ENCODE results near the gene LIPC. TPM values are rescaled to one million over a fixed set of nuclear protein-coding genes. Genes with fewer than 3 reads are reported as not detected.

LIPC gene
- total and polyA plus RNA-seq, 9 of the 15 experiments (the other 6 are each of a cell fraction or from before 2014, with no cell fraction given), result 0.07 to 0.41 (median 0.11) TPM; not detected in 2

DNA sequence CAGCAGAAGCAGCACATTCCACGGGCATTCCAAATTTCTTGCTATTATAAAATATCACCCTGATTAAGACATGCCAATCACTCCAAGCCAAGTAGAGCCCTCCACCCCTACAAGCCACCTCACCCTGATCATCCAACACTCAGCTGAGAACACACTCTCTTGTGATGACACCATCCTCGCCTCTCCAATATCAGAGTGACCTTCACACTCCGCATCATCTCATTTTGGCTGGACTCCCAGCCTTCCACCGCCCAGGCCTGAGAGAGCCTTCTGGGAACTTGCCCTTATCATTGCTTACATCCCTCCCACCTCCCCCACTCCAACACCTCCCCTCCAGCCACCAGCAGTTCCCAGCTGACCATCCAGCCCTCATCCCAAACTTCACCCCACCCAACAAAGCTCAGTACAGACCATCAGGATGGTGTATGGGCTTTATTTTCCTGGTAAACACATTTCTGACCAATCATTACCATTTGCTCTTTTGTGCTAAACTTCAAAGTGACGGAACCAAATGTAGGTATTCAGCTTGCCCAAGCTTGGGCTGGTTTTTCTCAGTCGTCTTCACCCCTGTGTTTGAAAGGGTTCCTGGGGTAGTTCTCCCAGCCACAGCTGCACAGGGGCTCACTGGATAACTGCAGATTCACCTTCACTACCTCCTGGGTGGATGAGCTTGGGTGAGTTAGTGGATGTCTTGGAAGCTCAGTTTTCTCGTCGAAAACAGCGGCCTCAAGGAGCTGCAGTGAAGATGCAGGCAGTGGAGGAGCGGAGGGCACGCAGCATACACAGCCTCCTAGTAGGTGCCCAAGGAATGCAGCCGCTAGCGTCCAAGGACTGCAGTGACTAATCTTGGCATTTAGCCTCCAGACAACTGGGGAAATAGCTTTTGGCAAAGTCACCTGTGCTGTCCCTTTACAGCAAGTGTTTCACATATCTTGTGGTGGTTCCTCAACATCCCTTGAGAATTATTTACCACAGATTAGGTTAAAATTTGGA lies 115.1 kb downstream of the LIPC start (continued):
- TF ChIP-seq, protein P1, sequence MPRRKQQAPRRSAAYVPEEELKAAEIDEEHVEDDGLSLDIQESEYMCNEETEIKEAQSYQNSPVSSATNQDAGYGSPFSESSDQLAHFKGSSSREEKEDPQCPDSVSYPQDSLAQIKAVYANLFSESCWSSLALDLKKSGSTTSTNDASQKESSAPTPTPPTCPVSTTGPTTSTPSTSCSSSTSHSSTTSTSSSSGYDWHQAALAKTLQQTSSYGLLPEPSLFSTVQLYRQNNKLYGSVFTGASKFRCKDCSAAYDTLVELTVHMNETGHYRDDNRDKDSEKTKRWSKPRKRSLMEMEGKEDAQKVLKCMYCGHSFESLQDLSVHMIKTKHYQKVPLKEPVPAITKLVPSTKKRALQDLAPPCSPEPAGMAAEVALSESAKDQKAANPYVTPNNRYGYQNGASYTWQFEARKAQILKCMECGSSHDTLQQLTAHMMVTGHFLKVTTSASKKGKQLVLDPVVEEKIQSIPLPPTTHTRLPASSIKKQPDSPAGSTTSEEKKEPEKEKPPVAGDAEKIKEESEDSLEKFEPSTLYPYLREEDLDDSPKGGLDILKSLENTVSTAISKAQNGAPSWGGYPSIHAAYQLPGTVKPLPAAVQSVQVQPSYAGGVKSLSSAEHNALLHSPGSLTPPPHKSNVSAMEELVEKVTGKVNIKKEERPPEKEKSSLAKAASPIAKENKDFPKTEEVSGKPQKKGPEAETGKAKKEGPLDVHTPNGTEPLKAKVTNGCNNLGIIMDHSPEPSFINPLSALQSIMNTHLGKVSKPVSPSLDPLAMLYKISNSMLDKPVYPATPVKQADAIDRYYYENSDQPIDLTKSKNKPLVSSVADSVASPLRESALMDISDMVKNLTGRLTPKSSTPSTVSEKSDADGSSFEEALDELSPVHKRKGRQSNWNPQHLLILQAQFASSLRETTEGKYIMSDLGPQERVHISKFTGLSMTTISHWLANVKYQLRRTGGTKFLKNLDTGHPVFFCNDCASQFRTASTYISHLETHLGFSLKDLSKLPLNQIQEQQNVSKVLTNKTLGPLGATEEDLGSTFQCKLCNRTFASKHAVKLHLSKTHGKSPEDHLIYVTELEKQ (CRISPR knock-in tag; IDR thresholded peaks at IDR 0.05), result no peak
- TF ChIP-seq RBBP5 (IDR thresholded peaks at IDR 0.05; ENCODE audit: borderline replicate concordance, insufficient read depth, low read length, poor library complexity, severe bottlenecking) (no peak), TCFL5 (CRISPR knock-in tag; conservative IDR thresholded peaks at IDR 0.05) (no peak), CHD4 (IDR thresholded peaks at IDR 0.05; ENCODE audit: insufficient read depth, insufficient replicate concordance, low read depth, low read length, poor library complexity, severe bottlenecking) (no peak), TOE1 (IDR thresholded peaks at IDR 0.05; ENCODE audit: borderline replicate concordance) (0 out of 2 replicates have a peak, but pooled peaks have one; percentile 62), TOE1 (CRISPR knock-in tag; IDR thresholded peaks at IDR 0.05; ENCODE audit: borderline replicate concordance, low read depth) (no peak), CBFA2T3 (IDR thresholded peaks at IDR 0.05) (peak; percentile 82), ZNF316 (IDR thresholded peaks at IDR 0.05) (no peak), ZNF217 (CRISPR knock-in tag; IDR thresholded peaks at IDR 0.05) (no peak), ERF (CRISPR knock-in tag; IDR thresholded peaks at IDR 0.05) (no peak), TAL1 (IDR thresholded peaks at IDR 0.05) (peak; percentile 40), EHMT2 (IDR thresholded peaks at IDR 0.05) (peak; percentile 77)
- TF ChIP-seq, protein P2, sequence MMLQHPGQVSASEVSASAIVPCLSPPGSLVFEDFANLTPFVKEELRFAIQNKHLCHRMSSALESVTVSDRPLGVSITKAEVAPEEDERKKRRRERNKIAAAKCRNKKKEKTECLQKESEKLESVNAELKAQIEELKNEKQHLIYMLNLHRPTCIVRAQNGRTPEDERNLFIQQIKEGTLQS (IDR thresholded peaks at IDR 0.05), result peak; percentile 91
- TF ChIP-seq, protein P2 (CRISPR knock-in tag; conservative IDR thresholded peaks at IDR 0.05), result no peak
